ENCODE results near the gene HS6ST3. TPM values are rescaled to one million over a fixed set of nuclear protein-coding genes. Genes with fewer than 3 reads are reported as not detected.
"Not testable (repeated sequence)": the region's sequence is repeated elsewhere in the genome, so short reads cannot be mapped to it uniquely, and the experiment has no call there.

Gene HS6ST3
- polyA plus RNA-seq (ENCODE audit: insufficient read length in 4 of 4): 1 to 10 TPM; 2.7 to 3.9 (median 3.4) TPM

DNA sequence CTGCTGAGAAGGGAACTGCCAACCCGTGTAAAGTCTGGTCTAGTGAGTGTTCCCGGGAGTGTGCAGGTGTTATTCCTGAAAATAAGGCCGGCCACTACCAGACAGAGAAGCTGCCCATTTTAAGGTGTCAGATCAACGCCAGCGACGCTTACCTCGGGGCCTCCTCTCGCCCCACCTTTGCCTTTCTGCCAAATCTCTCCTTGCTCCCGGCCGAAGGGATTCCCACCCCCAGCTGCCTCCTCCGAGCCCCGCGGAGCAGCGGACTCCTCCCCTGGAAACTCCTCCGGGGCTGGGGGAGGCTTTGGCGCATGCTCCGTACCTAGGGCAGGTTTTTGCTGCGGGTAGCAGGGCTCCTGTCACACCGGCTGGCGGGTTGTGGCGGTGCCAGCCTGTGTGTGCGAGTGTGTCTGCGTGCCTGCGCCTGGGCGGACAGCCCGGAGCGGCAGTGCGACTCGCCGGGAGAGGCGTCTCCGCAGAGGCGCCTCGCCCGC is at the start of gene HS6ST3:
Gene HS6ST3 (plus strand): TSS at position 359 of the 491 bp plus-strand sequence.
- peak in 1 of 4 donors; percentile 37 for DNase-seq (ENCODE audit: low read depth in 4 of 4, low spot score in 2 of 4)

DNA sequence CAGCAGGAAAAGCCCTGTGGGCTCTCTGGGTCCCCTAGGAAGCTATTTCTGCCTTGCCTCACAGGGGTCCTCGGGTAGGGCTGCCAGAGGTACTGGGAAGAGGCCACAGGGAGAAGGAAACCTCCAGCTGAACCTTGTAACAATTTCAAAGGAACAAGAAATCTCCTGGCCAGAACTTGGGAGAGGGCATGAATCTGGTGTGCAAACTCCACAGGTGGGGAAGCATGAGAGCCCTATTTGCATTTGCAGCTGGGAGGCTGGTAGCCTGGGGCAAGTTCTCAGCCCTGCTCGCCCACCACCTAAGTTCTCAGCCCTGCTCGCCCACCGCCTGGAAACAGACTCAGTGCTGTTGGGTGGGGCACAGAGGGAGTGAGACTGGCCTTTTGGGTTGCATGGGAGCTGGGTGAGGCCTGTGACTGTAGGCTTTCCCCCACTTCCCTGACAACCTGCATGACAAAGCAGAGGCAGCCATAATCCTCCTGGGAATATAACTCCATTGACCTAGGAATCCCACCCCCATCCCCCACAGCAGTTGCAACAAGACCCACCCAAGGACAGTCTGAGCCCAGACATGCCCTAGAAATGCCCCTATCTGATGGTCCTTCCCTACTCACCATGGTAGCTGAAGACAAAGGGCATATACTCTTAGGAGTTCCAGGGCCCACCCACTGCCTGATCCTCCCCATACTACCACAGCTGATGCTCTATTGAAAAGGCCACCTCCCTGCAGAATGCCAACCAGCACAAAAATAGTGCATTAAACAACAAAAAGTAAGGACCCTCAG is 48.4 kb upstream of the HS6ST3 start:
- DNase-seq (ENCODE audit: low read depth in 4 of 4, low spot score in 2 of 4): no peak

DNA sequence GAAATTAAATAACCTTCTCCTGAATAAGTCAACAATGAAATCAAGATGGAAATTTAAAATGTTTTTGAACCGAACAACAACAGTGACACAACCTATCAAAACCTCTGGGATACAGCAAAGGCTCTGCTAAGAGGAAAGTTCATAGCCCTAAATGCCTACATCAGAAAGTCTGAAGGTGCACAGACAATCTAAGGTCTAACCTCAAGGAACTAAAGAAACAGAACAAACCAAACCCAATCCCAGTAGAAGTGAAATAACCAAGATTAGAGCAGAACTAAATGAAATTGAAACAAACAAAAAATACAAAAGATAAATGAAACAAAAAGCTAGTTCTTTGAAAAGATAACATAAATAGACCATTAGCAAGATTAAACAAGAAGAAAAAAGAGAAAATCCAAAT is 45.7 kb upstream of the HS6ST3 start:
- no peak for DNase-seq (ENCODE audit: low read depth in 4 of 4, low spot score in 2 of 4)

DNA sequence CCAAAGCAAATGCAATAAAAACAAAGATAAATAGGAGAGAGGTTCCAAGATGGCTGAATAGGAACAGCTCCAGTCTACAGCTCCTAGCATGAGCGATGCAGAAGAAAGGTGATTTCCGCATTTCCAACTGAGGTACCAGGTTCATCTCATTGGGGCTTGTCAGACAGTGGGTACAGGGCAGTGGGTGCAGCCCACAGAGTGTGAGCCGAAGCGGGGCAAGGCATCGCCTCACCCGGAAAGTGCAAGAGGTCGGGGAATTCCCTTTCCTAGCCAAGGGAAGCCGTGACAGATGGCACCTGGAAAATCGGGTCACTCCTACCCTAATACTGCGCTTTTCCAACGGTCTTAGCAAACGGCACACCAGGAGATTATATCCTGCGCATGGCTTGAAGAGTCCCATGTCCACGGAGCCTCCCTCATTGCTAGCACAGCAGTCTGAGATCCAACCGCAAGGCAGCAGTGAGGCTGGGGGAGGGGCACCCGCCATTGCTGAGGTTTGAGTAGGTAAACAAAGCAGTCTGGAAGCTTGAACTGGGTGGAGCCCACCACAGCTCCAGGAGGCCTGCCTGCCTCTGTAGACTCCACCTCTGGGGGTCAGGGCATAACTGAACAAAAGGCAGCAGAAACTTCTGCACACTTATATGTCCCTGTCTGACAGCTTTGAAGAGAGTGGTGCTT is 43.3 kb upstream of the HS6ST3 start:
- not testable (repeated sequence) for DNase-seq (ENCODE audit: low read depth in 4 of 4, low spot score in 2 of 4)

DNA sequence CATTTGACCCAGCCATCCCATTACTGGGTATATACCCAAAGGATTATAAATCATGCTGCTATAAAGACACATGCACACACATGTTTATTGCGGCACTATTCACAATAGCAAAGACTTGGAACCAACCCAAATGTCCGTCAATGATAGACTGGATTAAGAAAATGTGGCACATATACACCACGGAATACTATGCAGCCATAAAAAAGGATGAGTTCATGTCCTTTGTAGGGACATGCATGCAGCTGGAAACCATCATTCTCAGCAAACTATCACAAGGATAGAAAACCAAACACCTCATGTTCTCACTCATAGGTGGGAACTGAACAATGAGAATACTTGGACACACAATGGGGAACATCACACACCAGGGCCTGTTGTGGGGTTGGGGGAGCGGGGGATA is 39.0 kb upstream of the HS6ST3 start:
- DNase-seq (ENCODE audit: low read depth in 4 of 4, low spot score in 2 of 4): not testable (repeated sequence)

DNA sequence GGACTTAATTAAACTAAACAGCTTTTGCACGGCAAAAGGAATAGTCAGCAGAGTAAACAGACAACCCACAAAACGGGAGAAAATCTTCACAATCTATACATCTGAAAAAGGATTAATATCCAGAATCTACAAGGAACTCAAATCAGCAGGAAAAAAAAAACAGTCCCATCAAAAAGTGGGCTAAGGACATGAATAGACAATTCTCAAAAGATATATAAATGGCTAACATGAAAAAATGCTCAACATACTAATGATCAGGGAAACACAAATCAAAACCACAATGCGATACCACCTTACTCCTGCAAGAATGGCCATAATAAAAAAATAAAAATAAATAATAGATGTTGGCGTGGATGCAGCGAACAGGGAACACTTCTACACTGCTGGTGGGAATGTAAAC is 38.4 kb upstream of the HS6ST3 start:
- DNase-seq (ENCODE audit: low read depth in 4 of 4, low spot score in 2 of 4): not testable (repeated sequence)

DNA sequence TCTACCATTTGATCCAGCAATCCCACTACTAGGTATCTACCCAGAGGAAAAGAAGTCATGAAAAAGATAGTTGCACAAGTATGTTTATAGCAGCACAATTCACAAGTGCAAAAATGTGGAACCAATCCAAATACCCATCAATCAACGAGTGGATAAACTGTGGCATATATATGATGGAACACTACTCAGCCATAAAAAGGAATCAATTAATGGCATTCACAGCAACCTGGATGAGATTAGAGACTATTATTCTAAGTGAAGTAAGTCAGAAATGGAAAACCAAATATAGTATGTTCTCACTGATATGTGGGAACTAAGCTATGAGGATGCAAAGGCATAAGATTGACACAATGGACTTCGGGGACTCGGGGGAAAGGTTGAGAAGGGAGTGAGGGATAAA is 38.0 kb upstream of the HS6ST3 start:
- not testable (repeated sequence) for DNase-seq (ENCODE audit: low read depth in 4 of 4, low spot score in 2 of 4)

DNA sequence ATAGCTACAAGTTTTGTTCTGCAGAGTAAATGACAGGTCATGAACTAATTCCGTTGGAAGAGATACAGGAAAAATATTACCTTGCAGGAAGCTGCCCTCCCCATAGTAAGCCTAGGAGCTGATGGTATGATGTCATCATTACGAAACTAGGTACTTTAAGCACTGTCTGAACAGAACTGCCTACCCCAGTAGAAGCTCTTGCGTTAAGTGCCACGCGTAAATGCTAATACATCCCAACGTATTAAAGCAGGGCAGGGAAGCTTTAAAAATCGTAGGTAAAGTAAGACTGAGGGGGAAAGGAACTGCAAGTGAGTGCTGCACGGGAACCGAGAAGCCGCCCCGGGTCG is 37.3 kb upstream of the HS6ST3 start:
- DNase-seq (ENCODE audit: low read depth in 4 of 4, low spot score in 2 of 4): peak; percentile 16 to 29 (median 24)

DNA sequence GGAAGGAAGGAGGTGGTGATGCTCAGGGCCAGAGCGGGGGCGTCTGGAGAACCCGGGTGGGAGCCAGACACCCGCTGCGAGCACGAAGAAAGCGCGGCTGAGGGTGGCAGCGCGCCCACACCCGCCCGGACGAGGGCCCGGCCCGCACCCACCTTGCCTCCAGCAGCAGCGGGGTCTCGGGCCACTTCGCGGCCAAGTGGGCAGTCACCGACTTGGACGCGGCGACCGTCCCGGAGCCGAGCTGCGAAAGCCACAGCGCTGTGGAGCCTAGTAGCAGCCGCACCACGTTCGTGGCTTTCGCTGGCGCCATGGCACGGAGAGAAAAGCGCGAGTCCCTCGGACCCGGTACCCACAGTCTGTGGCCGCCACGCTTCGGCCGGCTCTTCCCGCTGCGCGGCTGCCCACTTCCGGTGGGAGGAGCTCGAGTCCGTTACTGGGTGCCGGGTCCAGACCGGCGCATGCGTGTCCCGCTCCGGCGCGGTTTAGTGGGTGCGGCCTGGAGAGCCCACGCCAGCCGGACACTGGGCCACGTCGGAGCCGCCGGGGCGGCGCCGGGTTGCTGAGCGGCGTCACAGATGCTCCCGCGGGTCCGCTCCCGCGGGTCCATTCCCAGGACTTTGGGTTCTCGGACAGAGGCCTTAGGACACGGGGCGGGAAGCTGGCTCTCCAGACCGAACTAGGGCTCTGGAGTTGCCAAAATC is 36.8 kb upstream of the HS6ST3 start, which contains the start of gene UGGT2:
Gene UGGT2 (minus strand): TSS at position 399 of the 701 bp plus-strand sequence. CDS start 89 bp downstream, at position 310.
- peak; percentile 75 to 89 (median 83) for DNase-seq (ENCODE audit: low read depth in 4 of 4, low spot score in 2 of 4)

DNA sequence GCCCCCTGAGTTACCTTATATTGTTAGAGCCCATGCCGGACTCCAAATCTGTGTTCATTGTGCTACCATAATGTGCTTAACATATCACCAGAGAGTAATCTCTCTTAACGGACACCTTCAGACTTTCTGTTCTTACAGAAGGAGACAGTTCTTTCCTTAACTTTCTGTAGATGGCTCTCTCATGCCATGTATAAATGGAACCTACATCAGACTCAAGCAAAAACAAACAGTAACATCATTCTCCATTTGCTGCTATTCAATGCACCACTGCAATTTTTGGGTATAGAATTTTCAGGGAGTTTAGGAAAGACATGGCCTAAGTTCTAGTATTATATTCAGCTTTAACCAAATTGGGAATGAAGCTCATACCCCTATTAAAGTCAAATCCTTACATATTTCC is 24.1 kb upstream of the HS6ST3 start:
- no peak for DNase-seq (ENCODE audit: low read depth in 4 of 4, low spot score in 2 of 4)

DNA sequence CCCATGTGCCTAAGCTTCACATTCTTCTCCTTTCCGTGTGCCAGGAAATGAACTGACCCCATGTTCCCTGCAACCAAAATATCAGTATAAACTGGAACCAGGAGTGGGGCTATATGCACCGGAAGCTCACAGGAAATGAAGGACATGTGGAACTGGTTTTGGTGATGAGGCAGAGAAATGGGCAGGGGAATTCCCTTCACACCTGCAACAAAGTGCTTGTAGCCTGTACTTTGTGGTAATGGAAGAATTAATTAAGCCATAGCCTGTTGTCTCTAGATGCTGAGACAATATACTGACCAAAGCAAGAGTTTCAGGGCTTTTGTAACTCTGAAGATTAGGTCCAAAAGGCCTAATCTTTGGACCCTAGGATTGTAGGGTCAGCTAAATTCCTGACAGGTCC is 21.2 kb upstream of the HS6ST3 start:
- DNase-seq (ENCODE audit: low read depth in 4 of 4, low spot score in 2 of 4): no peak

DNA sequence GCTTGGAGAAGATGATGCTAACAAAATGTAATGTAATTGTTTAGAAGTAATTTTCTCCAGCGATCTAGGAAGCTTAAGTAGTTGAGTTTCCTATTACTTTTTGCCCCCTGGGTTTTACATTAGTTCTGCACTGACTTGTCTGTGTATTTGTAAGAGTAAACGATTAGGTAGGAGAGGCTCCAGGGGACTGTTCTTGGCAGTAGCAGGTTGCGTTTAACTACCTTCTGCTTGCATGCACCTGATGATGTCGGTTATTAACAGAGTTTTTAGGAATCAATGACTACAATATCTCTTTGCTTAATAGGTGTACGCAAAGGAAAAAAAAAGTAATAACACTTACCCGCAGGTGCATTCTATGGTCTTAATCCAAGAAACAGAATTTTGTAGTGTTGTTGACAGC is 18.4 kb upstream of the HS6ST3 start:
- no peak for DNase-seq (ENCODE audit: low read depth in 4 of 4, low spot score in 2 of 4)

DNA sequence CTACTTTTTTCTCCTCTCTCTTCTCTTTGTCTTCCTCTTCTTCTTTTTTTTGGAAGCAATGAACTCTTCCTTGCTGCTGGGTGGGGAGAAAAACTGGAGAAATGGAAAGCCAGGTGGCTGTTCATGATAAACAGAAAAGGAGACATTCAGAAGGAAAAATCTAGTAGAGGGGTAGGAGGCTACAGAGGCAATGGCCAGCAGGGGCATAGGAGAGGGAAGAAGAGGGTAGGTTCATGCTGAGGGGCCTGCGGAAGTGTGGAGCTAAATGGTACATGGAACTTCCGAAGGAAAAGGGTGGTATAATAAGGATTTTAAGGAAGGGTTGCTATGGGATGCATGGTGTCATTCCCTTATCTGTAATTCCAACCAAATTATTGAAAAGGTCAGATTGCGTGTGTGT is 17.5 kb upstream of the HS6ST3 start:
- no peak for DNase-seq (ENCODE audit: low read depth in 4 of 4, low spot score in 2 of 4)

DNA sequence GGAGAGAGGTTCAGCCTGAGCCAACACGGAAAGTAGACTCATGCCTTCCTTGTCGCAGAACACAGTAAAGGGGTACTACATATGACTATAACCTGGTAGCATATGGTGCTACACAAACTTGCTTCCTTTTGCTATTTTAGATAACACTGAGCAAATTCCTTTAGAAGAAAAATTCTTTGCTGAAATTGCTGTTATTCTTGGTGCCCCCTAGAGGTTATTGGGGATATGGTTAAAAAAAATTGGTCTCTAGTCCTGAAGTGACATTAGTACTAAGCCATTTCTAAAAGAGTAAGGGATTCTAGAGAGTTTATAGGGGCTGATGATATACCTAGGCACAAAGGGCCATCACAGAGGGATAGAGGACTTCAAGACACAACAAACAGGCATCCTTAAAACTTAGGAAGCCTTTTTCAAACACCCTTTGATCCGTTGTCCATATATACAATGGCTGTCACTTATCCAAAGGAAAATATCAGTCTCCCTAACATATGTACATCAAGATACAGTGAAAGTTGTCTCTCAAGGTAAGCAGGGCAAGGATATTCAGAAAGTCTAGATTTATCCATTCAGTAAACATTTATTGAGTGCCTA is 13.9 kb upstream of the HS6ST3 start:
- DNase-seq (ENCODE audit: low read depth in 4 of 4, low spot score in 2 of 4): no peak

DNA sequence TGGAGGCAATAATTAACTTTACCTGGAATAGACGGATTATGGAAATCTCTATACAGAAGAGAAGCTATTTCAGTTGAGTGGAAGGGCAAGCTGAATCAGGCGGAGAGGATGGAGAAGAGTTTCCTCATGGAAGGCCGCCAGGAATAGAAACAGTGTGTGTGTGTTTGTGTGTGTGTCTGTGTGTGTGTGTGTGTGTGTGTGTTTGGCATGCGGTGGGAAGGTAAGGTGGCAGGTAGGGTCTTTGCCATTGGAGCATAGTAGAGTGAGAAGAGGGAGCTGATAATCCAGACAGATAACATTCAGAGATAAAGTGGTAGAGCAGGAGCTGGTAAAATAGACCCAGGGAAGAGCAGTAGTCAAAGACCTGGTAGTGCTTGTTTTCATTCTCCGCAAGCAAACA is 9.2 kb upstream of the HS6ST3 start:
- no peak for DNase-seq (ENCODE audit: low read depth in 4 of 4, low spot score in 2 of 4)

DNA sequence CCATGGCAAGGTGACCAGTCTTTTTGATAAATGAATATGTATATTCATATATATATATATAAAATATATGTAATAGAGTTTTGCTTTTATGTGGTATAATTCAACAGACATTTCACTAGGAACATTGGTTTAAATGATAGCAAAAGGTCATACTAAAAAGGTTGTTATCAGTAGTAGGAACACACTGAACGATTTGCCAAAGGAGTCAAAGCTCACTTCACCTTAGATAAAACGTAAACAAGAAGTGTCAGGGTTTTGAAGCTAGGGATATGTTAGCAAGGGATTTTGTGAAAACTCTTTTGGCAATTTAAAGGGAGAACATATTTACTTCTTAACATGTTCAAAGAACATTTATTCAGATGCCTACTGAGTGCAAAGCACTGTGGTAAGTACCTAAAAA is 8.0 kb upstream of the HS6ST3 start:
- no peak for DNase-seq (ENCODE audit: low read depth in 4 of 4, low spot score in 2 of 4)

DNA sequence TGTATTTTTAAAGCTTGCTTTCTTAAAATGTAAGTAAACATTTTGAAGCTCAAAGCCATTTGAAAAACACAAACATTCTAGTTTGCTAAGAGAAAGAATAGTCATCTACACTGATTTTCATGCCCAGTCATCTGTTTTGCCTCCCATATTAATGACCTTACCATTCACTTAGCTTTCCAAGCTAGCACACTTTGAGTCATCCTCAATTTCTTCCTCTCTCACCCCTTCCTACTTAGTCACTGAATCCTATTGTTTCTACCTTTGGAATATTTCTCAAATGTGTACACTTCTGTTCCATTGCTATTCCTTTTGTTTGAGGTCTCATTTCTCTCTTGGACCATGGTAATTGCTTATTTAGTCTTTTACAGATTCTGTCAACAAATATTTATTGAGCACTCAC is 7.3 kb upstream of the HS6ST3 start:
- no peak for DNase-seq (ENCODE audit: low read depth in 4 of 4, low spot score in 2 of 4)

DNA sequence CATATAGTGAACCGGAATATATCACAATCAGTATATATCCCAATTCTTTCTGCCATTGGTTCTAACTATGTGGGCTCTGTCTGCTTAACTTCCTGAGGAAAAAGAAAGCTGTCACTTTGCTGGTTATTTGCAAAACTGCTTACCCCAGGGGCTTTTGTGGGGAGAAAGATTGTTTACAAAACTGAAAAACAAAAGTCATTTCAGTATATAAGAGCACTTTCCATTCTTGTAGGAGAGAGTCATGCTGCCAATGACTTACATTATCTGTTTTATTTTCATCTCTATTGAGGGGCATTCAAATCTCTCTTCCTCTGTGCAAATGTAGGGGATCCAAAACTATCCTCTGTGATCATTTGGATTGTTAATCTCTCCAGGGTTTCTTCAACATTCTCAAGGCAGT is 3.2 kb upstream of the HS6ST3 start:
- no peak for DNase-seq (ENCODE audit: low read depth in 4 of 4, low spot score in 2 of 4)

DNA sequence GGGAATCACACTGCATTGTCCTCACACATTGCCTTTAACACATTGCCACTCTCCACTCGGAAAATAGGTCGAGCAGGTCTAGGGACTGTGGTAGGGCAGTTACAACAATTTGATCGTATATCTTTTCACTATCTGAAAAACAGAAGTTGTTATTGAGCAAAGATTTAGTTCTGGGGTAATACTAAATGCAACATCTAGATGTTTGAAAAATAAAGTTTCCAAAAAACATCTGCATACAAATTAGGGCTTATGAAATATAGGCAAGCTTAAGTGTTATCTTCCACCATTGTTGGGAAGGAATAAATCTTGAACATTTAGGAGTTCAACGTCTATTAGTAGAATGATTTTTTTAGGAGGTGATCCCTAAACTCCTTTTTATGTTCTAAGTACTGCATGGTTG is 768 bp upstream of the HS6ST3 start:
- DNase-seq (ENCODE audit: low read depth in 4 of 4, low spot score in 2 of 4): no peak

DNA sequence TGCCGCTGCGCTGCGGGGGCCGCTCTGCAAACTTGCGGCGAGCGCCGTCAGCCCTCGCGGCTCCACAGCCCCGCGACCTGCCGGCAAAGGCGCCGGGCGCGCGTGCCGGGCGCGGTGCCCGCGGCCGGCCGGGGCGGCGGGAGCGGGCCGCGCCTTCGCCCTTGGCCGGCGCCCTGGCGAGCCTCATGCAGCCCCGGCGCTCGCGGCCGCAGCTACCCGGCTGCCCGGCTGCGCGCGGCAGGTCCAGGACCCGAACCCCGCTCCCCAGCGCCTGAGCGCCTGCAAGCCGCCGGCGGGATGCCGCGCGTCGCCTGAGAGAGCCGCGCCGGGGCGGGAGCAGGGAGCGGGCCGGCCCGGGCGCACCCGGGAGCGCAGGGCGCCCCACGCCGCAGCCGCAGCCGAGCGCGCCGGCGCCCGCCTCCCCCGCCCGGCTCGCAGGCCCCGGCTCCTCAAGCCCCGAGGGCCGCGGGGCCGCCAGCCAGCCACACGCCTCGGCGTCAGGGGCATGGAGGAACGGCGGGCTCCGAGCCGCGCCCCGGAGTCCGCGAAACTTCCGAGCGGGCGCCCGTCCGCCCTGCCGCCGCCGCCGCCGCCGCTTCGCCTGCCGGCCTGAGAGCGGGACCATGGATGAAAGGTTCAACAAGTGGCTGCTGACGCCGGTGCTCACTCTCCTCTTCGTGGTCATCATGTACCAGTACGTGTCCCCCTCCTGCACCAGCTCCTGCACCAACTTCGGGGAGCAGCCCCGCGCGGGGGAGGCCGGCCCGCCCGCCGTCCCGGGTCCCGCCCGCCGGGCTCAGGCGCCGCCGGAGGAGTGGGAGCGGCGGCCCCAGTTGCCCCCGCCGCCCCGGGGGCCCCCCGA is 564 bp downstream of the HS6ST3 start:
- DNase-seq (ENCODE audit: low read depth in 4 of 4, low spot score in 2 of 4): no peak
